Medulla oblongata (tissue), 1 donor: ENCODE measurements around the gene ZFAND2B.
A peak's percentile ranks its signal among the peaks of the same experiment; 100 is the strongest.
"Not testable (repeated sequence)": the region's sequence is repeated elsewhere in the genome, so short reads cannot be mapped to it uniquely, and the experiment has no call there.

ENCODE experiments used
- DNase-seq: peaks from one replicate; pipeline ENCODE4 v3.0.0-alpha.2; 2015; ENCODE audit errors: extremely low spot score

Gene ZFAND2B

DNA sequence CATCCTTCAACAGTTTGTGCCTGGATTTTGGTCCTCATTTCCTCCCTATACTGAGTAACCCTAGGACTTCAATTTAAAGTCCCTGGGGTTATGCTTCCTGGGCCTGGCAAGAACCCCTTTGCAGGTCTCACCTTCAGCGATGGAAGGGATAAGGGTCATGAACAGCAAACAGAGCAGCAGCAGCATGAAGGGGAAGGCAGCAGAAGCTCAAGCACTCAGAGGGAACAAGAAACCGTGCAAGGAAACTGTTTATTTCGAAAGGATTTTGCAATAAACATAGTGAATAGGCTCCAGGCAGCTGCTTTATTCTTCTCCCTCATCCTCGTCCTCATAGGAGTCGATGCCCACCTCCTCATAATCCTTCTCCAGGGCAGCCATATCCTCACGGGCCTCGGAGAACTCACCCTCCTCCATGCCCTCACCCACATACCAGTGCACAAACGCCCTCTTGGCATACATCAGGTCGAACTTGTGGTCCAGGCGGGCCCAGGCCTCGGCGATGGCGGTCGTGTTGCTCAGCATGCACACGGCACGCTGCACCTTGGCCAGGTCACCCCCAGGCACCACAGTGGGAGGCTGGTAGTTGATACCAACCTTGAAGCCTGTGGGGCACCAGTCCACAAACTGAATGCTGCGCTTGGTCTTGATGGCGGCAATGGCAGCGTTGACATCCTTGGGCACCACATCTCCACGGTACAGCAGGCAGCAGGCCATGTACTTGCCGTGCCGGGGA is 43.6 kb downstream of the ZFAND2B start:
- no peak for DNase-seq

DNA sequence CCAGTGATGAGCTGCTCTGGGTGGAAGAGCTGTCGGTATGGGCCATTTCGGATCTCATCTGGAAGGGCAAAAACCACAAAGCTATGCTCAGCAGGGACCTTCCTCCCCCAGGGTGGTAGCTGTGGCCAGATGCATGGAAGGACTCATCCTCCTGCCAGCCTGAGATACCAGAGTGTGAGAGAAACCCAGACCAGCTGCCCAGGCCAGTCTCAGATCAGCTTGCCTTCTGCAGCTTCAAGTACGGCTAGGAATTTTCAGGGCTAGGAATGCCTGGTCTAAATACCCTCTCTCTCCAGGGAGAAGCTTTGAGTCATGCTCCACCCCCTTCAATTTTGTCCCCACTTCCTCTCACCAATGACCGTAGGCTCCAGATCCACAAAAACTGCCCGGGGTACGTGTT is 45.1 kb downstream of the ZFAND2B start:
- DNase-seq, result no peak

GRCh38 chr2:219252084-219252483 is 45.5 kb downstream of the ZFAND2B start:
- DNase-seq, result no peak

GRCh38 chr2:219252570-219252899 is 46.0 kb downstream of the ZFAND2B start:
- no peak for DNase-seq

DNA sequence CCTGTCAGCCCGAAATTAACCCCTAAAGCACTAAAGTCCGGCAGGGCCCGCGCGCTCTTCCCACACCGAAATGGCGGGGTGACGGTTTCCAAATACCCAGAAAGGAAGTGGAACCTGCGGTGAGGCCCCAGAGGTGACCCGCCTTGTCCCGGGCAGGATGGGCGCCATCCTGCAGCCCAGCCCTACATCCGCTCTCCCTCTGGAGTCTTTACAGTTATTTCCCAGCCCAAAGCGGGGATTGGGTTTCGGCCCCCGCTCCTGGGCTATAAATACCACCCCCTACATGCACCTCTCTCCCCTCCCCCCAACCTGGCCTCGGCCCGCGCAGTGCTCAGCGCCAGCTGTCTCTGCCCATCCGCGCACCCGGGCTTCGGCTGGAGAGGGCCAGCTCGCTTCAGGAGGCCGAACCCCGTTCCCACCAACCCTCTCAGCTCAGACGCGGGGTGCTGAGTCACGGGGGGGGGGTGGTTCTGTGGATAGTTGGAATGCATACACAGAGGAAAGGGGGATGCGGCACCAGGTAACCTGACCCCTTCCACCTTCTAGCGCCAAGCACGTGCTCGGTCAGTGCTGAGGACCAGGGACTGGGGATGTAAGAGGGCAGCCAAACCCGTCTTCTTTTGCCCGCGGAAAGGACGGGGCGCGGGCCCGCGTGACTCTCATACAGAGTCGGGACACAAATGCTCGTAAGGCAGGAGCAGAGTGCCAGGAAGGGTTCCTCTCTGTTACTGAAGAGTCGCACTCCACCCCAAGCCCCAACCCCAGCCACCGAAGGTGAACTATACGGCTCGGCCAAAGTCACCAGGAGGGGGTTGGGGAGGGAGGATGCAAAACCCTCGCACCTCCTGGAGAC is 46.5 kb downstream of the ZFAND2B start, which contains the start of gene TUBA4B:
Gene TUBA4B, plus strand, starts transcription at position 344 of the 853 bp plus-strand sequence. Its CDS starts 165 bp downstream, at position 509.
- DNase-seq, result peak; percentile 21

DNA sequence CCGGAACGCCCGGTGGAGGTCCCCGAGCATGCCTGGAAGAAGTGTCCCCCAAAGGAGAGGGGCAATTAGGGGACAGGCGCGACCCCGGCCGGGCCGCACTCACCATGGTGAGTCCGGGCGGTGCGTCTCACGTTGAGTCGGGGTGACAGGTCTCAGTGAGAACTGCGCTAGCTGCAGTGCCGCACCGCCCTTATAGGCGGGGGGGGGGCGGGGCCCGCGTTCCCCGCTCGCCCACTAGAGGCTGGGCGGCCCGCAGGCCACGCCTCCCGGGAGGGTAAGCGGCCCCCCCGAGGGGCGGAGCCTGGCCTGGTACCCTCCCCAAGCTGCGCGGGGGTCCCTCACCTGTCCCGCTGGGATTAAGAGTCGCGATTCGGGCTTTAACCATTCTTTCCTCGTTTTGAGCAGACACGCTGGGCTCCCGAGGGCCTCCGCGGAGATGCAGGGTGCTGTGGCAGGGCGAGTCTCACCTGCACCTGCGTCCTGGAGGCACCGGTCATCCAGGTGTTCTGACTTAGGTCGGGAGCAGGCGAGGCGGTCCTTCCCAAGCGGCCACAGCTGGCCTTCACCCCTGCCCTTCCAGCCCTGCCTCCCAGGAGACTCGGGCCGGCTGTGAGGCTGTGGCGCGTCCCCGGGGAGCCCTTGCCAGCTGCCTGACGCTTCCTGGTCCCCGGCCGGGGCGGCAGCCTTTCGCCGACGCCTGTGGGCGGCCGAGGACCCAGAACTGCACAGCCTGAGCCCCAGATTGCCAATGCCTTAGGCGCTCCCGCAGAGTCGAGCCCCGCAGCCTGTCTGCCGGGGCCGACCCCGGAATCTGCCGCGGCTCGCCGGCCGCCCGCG is 47.4 kb downstream of the ZFAND2B start, which contains the start of gene TUBA4A:
Gene TUBA4A, minus strand, starts transcription at position 166 of the 837 bp plus-strand sequence. Its CDS starts 60 bp downstream, at position 106.
- DNase-seq, result peak; percentile 91

DNA sequence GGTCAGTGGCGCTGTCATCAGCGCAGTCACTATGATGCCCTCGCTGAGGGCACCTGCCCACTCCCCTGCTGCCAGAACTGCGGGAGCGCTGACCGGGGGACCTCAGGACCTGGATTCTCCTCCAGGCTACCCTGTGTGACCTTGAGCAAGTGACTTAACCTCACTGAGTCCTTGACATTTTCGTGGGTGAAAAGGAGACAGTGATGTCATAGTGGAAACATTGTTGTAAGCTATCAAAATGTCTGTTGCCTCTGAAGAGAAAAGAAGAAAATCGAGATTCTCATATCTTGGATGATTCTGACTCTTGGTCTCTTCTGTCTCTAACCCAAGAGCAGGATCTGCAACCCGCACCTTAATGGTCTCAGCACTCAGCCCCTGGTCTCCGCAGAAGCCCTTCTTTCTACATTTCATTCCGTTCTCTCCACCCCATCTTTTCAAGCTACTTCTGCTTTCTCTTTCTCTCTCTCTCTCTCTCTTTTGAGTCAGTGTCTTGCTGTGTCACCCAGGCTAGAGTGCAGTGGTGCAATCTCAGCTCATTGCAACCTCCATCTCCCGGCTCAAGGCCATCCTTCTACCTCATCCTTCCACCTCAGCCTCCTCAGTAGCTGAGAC is 48.1 kb downstream of the ZFAND2B start:
- DNase-seq, result no peak

- not testable (repeated sequence) for DNase-seq
Observed at GRCh38 chr2:219258942-219259341, 52.4 kb downstream of the ZFAND2B start.
